PFSK-1 (cell line): Measurements from ENCODE around the gene SCRN2.

Experiments used
- REST ChIP-seq, 2 experiments: IDR thresholded peaks; 2 replicates each; pipeline versions ENCODE4 v1.6.1 to v1.8.0; 2011 to 2012; ENCODE audit warnings: low read depth in 2 of 2, low read length in 2 of 2, control low read depth in 1 of 2, inconsistent platforms in 1 of 2, mild to moderate bottlenecking in 1 of 2, moderate library complexity in 1 of 2; ENCODE audit not compliant: insufficient read depth in 1 of 2
- SIN3A ChIP-seq: IDR thresholded peaks from 2 replicates; pipeline ENCODE4 v1.6.1; 2012; ENCODE audit warnings: mild to moderate bottlenecking, low read length, moderate library complexity, borderline replicate concordance; ENCODE audit not compliant: insufficient read depth

GRCh38 chr17:47792457-47792856, 48.6 kb downstream of the SCRN2 start:
- TF ChIP-seq SIN3A (no peak), REST (IDR thresholded peaks at IDR 0.05; ENCODE audit: insufficient read depth in 1 of 2, low read depth in 2 of 2, low read length in 2 of 2) (no peak)
